ENCODE results near the gene CCNYL1. TPM values are rescaled to one million over a fixed set of nuclear protein-coding genes. Genes with fewer than 3 reads are reported as not detected.

Gene CCNYL1
- total RNA-seq, 1 experiment from 2014 or later, result 40.7 TPM

GRCh38 chr2:207731138-207731537, 19.7 kb downstream of the CCNYL1 start:
- H3K9me3 ChIP-seq, result no peaks in the 10 kb centered on the region
- no peak for DNase-seq
- peaks cover 29% of the 10 kb centered on the region for H3K4me1 ChIP-seq
- ChIA-PET POLR2A (no interaction called here), CTCF (no interaction called here)
- intact Hi-C loops (cut with micrococcal nuclease; ENCODE audit: unreplicated experiment), result loop anchor here (10.0 kb wide), 1 partner anchor 176 kb away; no protein-coding TSS in a partner anchor
- H3K27ac Mint-ChIP-seq (ENCODE audit: unreplicated experiment), result no peak overlapping the region
- BruUV-seq (replicated peaks), result no TSS peak
- no peak overlapping the region for H3K4me3 Mint-ChIP-seq (ENCODE audit: unreplicated experiment)
- H3K27me3 Mint-ChIP-seq (ENCODE audit: insufficient read depth, unreplicated experiment), result no peaks in the 10 kb centered on the region
- no peaks in the 10 kb centered on the region for H3K27me3 ChIP-seq (replicated peaks; ENCODE audit: control insufficient read depth, insufficient read depth, low read length)
- TF ChIP-seq CTCF (IDR thresholded peaks at IDR 0.05; ENCODE audit: insufficient read depth in 1 of 2, low read depth in 1 of 2, low read length in 1 of 2, severe bottlenecking in 1 of 2, unreplicated experiment in 1 of 2), result no peak
- H3K36me3 ChIP-seq (ENCODE audit: control insufficient read depth, insufficient read depth, low read length), result no peaks in the 10 kb centered on the region
- no peaks in the 10 kb centered on the region for H3K9me3 Mint-ChIP-seq (ENCODE audit: unreplicated experiment)
- peaks cover 31% of the 10 kb centered on the region for H3K36me3 Mint-ChIP-seq (ENCODE audit: insufficient read depth, unreplicated experiment)
- peaks cover 30% of the 10 kb centered on the region for H3K4me1 Mint-ChIP-seq (ENCODE audit: low read depth, unreplicated experiment)
- no peak overlapping the region for H3K4me3 ChIP-seq (ENCODE audit: low read depth, low read length)

GRCh38 chr2:207733597-207734240, 22.3 kb downstream of the CCNYL1 start:
- Histone ChIP-seq H3K4me1 (peaks cover 20% of the 10 kb centered on the region), H3K36me3 (ENCODE audit: control insufficient read depth, insufficient read depth, low read length) (no peaks in the 10 kb centered on the region), H3K27me3 (replicated peaks; ENCODE audit: control insufficient read depth, insufficient read depth, low read length) (no peaks in the 10 kb centered on the region), H3K9me3 (no peaks in the 10 kb centered on the region), H3K4me3 (ENCODE audit: low read depth, low read length) (no peak overlapping the region)
- no peak for TF ChIP-seq CTCF (IDR thresholded peaks at IDR 0.05; ENCODE audit: insufficient read depth in 1 of 2, low read depth in 1 of 2, low read length in 1 of 2, severe bottlenecking in 1 of 2, unreplicated experiment in 1 of 2)
- Mint-ChIP-seq H3K4me1 (ENCODE audit: low read depth, unreplicated experiment) (peaks cover 21% of the 10 kb centered on the region), H3K27ac (ENCODE audit: unreplicated experiment) (no peak overlapping the region), H3K36me3 (ENCODE audit: insufficient read depth, unreplicated experiment) (peaks cover 25% of the 10 kb centered on the region), H3K9me3 (ENCODE audit: unreplicated experiment) (no peaks in the 10 kb centered on the region), H3K27me3 (ENCODE audit: insufficient read depth, unreplicated experiment) (no peaks in the 10 kb centered on the region), H3K4me3 (ENCODE audit: unreplicated experiment) (no peak overlapping the region)
- DNase-seq, result no peak
- ChIA-PET POLR2A (interaction anchor here (1.1 to 2.0 kb wide), 2 partner anchors 22 to 50 kb away, joined by 4 to 9 read pairs; partner anchors contain the start of gene CCNYL1), CTCF (interaction anchor here (0.7 to 2.3 kb wide), 5 partner anchors 13 to 318 kb away, joined by 3 to 24 read pairs (median 3); partner anchors contain the start of genes CCNYL1 and METTL21A)
- BruUV-seq (replicated peaks), result no TSS peak
- intact Hi-C loops (cut with micrococcal nuclease; ENCODE audit: unreplicated experiment), result loop anchor here (1.0 to 10.0 kb wide), 7 partner anchors 41 to 261 kb away; partner anchors contain the start of genes CREB1 and METTL21A

GRCh38 chr2:207734264-207734635, 22.8 kb downstream of the CCNYL1 start:
- Mint-ChIP-seq H3K4me1 (ENCODE audit: low read depth, unreplicated experiment) (peaks cover 19% of the 10 kb centered on the region), H3K27me3 (ENCODE audit: insufficient read depth, unreplicated experiment) (no peaks in the 10 kb centered on the region), H3K4me3 (ENCODE audit: unreplicated experiment) (peak overlapping the region; percentile 52), H3K36me3 (ENCODE audit: insufficient read depth, unreplicated experiment) (peaks cover 25% of the 10 kb centered on the region), H3K9me3 (ENCODE audit: unreplicated experiment) (no peaks in the 10 kb centered on the region), H3K27ac (ENCODE audit: unreplicated experiment) (no peak overlapping the region)
- Histone ChIP-seq H3K36me3 (ENCODE audit: control insufficient read depth, insufficient read depth, low read length) (no peaks in the 10 kb centered on the region), H3K27me3 (replicated peaks; ENCODE audit: control insufficient read depth, insufficient read depth, low read length) (no peaks in the 10 kb centered on the region), H3K4me1 (peaks cover 20% of the 10 kb centered on the region), H3K9me3 (no peaks in the 10 kb centered on the region), H3K4me3 (ENCODE audit: low read depth, low read length) (no peak overlapping the region)
- POLR2A ChIA-PET, result interaction anchor here (1.0 to 2.0 kb wide), 4 partner anchors 23 to 109 kb away, joined by 4 to 9 read pairs (median 5); partner anchors contain the start of genes CCNYL1 and METTL21A
- DNase-seq, result peak in 1 of 2 experiments; percentile 55
- CTCF ChIA-PET, result interaction anchor here (0.7 to 2.3 kb wide), 7 partner anchors 12 to 317 kb away, joined by 3 to 24 read pairs (median 4); partner anchors contain the start of genes CCNYL1 and METTL21A
- intact Hi-C loops (cut with micrococcal nuclease; ENCODE audit: unreplicated experiment), result loop anchor here (1.0 to 10.0 kb wide), 7 partner anchors 42 to 261 kb away; partner anchors contain the start of genes CREB1 and METTL21A
- BruUV-seq (replicated peaks), result no TSS peak
- peak in 1 of 2 experiments; percentile 67 for TF ChIP-seq CTCF (IDR thresholded peaks at IDR 0.05; ENCODE audit: insufficient read depth in 1 of 2, low read depth in 1 of 2, low read length in 1 of 2, severe bottlenecking in 1 of 2, unreplicated experiment in 1 of 2)

Measured in Caco-2 (cell line).